ENCODE data around the gene ASAP2.
A peak's percentile ranks its signal among the peaks of the same experiment; 100 is the strongest.

ASAP2 gene

DNA sequence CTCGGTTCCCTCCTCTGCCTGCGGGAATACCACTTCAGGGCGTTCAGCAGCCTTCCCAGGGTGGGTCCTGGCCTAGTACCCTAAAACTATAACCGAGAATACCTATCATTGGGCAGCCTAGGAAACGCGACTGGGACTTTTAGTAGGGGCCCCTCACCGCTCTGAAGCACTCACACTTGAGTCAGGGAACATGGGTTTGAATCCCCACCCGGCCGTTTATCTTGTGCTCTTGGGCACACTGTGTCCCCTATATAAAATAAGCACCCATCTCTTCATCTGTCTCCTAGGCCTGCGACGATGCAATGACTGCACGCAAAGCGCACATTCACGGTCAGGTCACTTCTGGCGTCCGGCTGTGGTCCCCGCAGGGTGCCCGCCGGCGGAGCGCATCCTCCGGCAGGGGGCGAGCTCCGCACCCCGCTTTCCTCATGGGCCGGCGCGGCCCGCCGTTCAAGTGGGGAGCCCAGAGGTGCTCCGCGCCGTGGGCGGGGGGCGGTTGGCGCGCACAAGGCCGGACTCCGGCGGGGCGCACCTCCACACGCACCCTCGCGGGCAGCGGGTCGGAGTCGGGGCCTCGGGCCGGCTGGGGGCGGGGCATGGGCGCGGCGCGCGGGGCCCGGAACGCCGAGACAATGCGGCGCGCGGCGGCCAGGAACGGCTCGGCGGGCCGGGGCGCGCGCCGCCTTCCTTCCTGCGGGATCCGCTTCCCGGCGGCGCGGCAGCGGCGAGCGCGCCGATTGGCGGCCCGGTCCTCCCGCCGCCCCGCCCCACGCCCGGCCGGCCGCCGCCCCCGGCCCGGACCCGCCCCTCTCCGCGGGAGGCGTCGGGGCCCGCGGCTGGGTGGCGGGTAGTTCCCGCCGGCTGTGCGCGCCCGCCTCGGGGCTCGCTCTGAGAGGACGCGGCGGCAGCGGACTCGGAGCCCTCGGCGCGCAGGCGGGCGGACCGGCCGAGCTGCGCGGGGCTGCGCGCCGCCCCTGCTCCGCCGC is at the start of gene ASAP2:
Gene ASAP2 (plus strand): TSS at position 850 of the 986 bp plus-strand sequence. CDS start 293 bp downstream, outside the sequence.
- H3K27ac ChIP-seq (ENCODE audit: low read length): no peak within 1 kb of the TSS
- peaks cover 41% of the 10 kb centered on the region for H3K27me3 ChIP-seq (ENCODE audit: control insufficient read depth, insufficient read depth, low read length)
- H3K36me3 ChIP-seq (ENCODE audit: control insufficient read depth, low read depth, low read length): no peaks in the 10 kb centered on the region
- peaks cover 10% of the 10 kb centered on the region for H3K4me1 ChIP-seq (ENCODE audit: control insufficient read depth, low read depth, low read length)
- peak within 1 kb of the TSS; percentile 78 for H3K9ac ChIP-seq (ENCODE audit: low read length)
- H3K9me3 ChIP-seq (ENCODE audit: control insufficient read depth, low read depth, low read length): no peaks in the 10 kb centered on the region
- H3K4me3 ChIP-seq (ENCODE audit: low read length): peak within 1 kb of the TSS; percentile 73

DNA sequence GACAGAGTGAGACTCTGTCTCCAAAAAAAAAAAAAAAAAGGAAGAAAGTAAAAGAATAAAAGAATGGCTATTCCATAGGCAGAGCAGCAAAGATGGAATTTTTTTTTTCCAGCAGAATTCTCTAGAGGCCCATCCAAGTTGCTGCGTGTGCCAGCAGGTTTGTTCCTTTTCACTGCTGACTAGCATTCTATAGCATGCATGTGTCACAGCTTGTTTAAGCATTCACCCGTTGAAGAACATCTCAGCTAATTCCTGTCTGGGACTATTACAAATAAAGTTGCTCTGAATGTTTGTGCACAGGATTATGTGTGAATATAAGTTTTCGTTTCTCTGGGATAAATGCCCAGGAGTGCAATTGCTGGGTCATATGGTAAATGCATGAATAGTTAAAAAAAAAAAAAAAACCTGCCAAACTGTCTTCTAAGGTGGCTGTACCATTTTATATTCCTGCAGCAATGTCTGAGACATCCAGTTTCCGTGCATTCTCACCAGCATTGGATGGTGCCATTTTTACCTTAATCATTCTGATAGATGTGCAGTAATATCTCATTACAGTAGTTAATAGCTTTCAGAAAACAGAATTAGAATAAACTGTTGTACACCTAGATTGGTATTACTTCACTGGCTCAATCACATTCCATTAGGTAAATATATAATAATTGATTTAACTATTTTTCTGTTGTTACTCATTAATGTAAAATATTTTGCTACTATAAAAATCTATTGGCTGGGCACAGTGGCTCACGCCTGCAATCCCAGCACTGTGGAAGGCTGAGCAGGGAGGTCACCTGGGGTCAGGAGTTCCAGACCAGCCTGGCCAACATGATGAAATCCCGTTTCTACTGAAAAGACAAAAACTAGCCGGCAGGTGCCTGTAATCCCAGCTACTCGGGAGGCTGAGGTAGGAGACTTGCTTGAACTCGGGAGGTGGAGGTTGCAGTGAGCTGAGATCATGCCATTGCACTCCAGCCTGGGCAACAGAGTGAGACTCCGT is 47.5 kb upstream of the ASAP2 start:
- no peaks in the 10 kb centered on the region for H3K27me3 ChIP-seq (ENCODE audit: control insufficient read depth, insufficient read depth, low read length)
- H3K9ac ChIP-seq (ENCODE audit: low read length): no peak overlapping the region
- no peaks in the 10 kb centered on the region for H3K9me3 ChIP-seq (ENCODE audit: control insufficient read depth, low read depth, low read length)
- H3K27ac ChIP-seq (ENCODE audit: low read length): no peak overlapping the region
- H3K4me1 ChIP-seq (ENCODE audit: control insufficient read depth, low read depth, low read length): no peaks in the 10 kb centered on the region
- no peak overlapping the region for H3K4me3 ChIP-seq (ENCODE audit: low read length)
- no peaks in the 10 kb centered on the region for H3K36me3 ChIP-seq (ENCODE audit: control insufficient read depth, low read depth, low read length)

- Histone ChIP-seq H3K27ac (ENCODE audit: low read length) (no peak overlapping the region), H3K9ac (ENCODE audit: low read length) (no peak overlapping the region), H3K4me3 (ENCODE audit: low read length) (no peak overlapping the region), H3K4me1 (ENCODE audit: control insufficient read depth, low read depth, low read length) (no peaks in the 10 kb centered on the region), H3K27me3 (ENCODE audit: control insufficient read depth, insufficient read depth, low read length) (no peaks in the 10 kb centered on the region), H3K9me3 (ENCODE audit: control insufficient read depth, low read depth, low read length) (no peaks in the 10 kb centered on the region), H3K36me3 (ENCODE audit: control insufficient read depth, low read depth, low read length) (no peaks in the 10 kb centered on the region)
Measured at GRCh38 chr2:9160732-9161131, 45.9 kb upstream of the ASAP2 start.

DNA sequence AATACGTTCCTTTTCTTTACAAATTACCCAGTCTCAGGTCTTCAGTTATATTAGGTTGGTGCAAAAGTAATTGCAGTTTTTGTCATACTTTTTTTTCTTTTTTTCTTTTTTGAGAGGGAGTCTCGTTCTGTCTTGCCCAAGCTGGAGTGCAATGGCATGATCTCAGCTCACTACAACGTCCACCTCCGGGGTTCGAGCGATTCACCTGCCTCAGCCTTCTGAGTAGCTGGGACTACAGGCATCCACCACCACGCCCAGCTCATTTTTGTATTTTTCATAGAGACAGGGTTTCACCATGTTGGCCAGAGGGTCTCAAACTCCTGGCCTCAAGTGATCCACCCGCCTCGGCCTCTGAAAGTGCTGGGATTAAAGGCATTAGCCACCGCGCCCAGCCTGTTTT is 43.8 kb upstream of the ASAP2 start:
- H3K9me3 ChIP-seq (ENCODE audit: control insufficient read depth, low read depth, low read length): no peaks in the 10 kb centered on the region
- H3K9ac ChIP-seq (ENCODE audit: low read length): no peak overlapping the region
- H3K4me3 ChIP-seq (ENCODE audit: low read length): no peak overlapping the region
- no peaks in the 10 kb centered on the region for H3K4me1 ChIP-seq (ENCODE audit: control insufficient read depth, low read depth, low read length)
- no peak overlapping the region for H3K27ac ChIP-seq (ENCODE audit: low read length)
- no peaks in the 10 kb centered on the region for H3K36me3 ChIP-seq (ENCODE audit: control insufficient read depth, low read depth, low read length)
- H3K27me3 ChIP-seq (ENCODE audit: control insufficient read depth, insufficient read depth, low read length): no peaks in the 10 kb centered on the region

DNA sequence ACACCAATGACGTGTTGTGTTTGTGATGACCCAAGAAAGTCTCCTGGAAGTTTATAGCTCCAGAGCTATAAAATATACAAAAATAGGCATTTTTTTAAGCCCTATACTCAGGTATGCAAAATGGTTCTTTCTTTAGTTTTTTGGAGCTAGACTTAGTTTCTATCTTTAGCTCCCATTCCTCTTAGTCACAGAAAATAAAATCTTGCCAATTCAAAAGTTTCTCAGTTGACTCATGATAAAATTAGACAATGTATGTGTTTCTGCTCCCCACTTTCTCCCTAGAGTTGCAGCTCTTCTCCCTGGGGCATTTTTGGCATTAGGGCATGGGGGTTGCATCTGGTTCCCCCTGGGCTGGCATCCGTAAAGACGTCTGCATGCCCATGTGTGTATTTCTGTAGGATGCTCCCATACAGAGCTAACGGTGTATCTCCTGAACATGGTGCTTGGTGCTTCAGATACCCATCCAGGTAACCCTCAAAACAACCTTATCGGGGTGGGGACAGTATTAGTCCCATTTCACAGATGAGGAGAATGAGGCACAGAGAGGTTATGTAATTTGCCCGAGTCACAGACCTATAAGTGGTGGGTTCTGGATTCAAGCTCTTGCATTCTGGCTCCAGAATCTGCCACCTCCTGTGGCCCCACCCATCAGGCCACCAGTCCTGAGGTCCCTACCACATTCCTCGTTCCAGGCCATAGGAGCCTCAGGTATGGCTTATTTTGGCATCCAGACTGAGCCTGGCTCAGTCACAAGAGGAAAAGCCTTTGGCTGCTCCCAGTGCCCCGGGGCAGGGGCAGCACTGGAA is 43.1 kb upstream of the ASAP2 start:
- no peak overlapping the region for H3K4me3 ChIP-seq (ENCODE audit: low read length)
- H3K36me3 ChIP-seq (ENCODE audit: control insufficient read depth, low read depth, low read length): no peaks in the 10 kb centered on the region
- no peaks in the 10 kb centered on the region for H3K27me3 ChIP-seq (ENCODE audit: control insufficient read depth, insufficient read depth, low read length)
- H3K9ac ChIP-seq (ENCODE audit: low read length): no peak overlapping the region
- no peak overlapping the region for H3K27ac ChIP-seq (ENCODE audit: low read length)
- H3K4me1 ChIP-seq (ENCODE audit: control insufficient read depth, low read depth, low read length): no peaks in the 10 kb centered on the region
- no peaks in the 10 kb centered on the region for H3K9me3 ChIP-seq (ENCODE audit: control insufficient read depth, low read depth, low read length)

DNA sequence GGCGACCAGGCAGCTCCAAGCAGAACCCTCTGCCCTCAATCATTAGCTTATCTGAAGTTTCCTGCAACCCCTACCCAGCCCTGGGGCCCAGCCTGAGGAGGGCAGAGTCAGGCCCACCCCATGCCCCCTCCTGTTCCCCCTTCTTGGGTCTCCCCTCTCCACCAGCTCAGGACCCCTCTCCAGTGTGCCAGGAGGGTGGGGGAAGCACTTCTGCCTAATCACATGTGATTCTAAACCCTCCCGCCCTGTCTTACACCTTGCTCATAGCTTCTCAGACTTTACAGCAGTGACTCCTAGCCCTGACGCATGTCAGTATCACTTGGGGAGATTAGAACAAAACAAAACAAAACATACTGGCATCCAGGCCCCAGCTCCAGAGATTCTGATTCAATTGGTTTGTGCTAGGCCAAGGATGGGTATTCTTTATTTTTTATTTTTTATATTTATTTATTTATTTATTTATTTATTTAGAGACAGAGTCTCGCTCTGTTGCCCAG is 42.5 kb upstream of the ASAP2 start:
- Histone ChIP-seq H3K27me3 (ENCODE audit: control insufficient read depth, insufficient read depth, low read length) (no peaks in the 10 kb centered on the region), H3K27ac (ENCODE audit: low read length) (no peak overlapping the region), H3K4me1 (ENCODE audit: control insufficient read depth, low read depth, low read length) (no peaks in the 10 kb centered on the region), H3K36me3 (ENCODE audit: control insufficient read depth, low read depth, low read length) (no peaks in the 10 kb centered on the region), H3K9me3 (ENCODE audit: control insufficient read depth, low read depth, low read length) (no peaks in the 10 kb centered on the region), H3K9ac (ENCODE audit: low read length) (no peak overlapping the region), H3K4me3 (ENCODE audit: low read length) (no peak overlapping the region)

DNA sequence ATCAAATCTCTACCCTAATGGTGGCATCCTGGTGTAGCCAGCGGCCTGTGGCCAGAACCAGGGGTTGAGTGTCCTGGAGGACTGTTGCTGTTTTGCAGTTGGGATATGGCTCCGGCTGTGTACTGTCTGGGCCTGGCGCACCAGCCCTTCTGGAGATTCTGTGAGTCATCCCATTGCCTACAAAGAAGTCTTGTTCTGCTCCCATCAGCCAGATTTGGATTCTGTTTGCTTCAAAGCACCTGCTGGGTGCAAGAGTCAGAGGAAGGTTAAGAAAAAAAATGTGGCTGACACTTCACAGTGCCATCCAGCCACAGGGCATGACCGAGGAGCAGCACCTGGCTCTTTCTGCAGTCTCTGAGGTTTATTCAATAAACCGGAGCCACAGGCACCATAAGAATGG is 41.0 kb upstream of the ASAP2 start:
- Histone ChIP-seq H3K27ac (ENCODE audit: low read length) (no peak overlapping the region), H3K9ac (ENCODE audit: low read length) (no peak overlapping the region), H3K4me3 (ENCODE audit: low read length) (no peak overlapping the region), H3K36me3 (ENCODE audit: control insufficient read depth, low read depth, low read length) (no peaks in the 10 kb centered on the region), H3K9me3 (ENCODE audit: control insufficient read depth, low read depth, low read length) (no peaks in the 10 kb centered on the region), H3K4me1 (ENCODE audit: control insufficient read depth, low read depth, low read length) (peaks cover 4% of the 10 kb centered on the region), H3K27me3 (ENCODE audit: control insufficient read depth, insufficient read depth, low read length) (no peaks in the 10 kb centered on the region)

DNA sequence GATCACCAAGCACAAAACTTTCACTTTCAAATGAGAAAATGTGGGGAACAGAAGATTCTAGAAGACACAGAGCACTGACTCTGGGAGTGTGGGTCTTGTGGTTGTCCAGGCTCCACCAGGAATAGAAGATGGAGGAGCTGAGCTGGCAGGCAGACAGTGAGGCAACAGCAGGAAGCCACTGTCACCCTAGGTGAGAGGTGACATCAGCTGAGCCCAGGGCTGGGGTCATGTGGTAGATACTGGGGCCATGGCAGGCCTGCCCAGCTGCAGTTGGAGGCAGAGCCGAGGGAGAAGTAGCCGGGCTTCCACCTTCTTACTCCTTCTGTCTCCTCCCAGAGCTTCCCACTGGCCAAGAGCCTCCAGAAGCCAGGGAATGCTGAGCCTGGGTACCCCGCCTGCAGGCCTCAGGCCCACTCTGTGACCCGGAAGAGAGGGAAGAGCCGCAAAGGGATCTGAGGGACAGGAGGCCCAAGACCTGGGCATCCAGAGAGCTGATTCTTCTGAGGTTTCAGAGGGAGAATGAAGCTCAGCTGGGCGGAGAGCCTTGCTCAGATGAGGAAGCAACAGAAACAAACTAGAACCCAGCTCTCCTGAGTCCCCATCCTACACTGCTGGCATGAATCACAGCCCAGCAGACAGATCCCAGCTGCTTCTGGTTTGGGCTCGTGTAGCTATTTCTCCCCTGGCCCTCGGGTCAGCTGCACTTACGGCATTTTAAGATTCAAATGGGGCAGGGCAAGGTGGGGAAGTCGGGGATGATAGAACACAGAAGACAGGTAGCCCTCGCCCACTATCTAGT is 39.8 kb upstream of the ASAP2 start:
- Histone ChIP-seq H3K36me3 (ENCODE audit: control insufficient read depth, low read depth, low read length) (no peaks in the 10 kb centered on the region), H3K9me3 (ENCODE audit: control insufficient read depth, low read depth, low read length) (no peaks in the 10 kb centered on the region), H3K4me3 (ENCODE audit: low read length) (no peak overlapping the region), H3K9ac (ENCODE audit: low read length) (no peak overlapping the region), H3K27ac (ENCODE audit: low read length) (no peak overlapping the region), H3K4me1 (ENCODE audit: control insufficient read depth, low read depth, low read length) (peaks cover 9% of the 10 kb centered on the region), H3K27me3 (ENCODE audit: control insufficient read depth, insufficient read depth, low read length) (no peaks in the 10 kb centered on the region)

DNA sequence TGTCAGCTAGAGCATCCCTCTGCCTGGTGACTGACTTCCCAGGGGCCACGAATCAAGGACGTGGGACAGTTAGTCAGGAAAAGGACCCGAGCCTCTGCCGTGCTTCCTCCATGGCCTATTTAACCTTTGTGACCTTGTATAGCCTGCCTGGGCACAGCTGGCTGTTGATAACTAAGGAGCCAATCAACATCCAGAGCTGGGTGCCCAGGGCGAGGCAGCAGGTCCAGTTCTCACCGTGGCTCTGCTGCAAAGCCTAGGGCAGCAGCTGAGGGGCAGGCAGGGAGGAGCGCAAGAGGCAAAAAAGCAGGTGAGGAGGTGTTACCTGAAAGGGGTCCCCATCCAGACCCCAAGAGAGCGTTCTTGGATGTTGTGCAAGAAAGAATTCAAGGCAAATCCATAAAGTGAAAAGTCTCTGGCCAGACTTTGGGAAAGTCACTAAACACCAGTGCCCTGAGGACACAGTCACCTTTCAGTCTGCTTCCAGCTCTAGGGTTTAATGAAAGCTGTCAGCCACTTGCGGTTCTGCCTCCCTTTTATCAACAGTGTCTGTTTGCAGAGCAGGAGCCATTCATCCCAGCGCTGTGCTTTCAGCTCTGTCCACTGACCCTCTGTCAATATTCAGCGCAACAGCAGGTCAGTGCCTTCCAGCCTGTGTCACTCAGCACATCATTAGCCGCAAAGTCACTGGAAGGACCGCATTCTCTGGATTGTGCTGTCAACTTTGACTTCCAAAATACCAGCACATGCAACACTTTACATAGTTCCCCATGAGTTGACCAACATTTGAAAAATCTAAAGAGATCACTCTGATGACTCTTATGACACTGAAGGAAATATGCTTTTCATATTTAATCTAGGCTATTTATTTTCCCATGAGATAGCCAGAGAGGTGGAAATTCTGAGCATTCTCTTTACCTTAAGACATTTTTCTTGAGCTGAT is 38.6 kb upstream of the ASAP2 start:
- no peak overlapping the region for H3K27ac ChIP-seq (ENCODE audit: low read length)
- no peaks in the 10 kb centered on the region for H3K27me3 ChIP-seq (ENCODE audit: control insufficient read depth, insufficient read depth, low read length)
- no peaks in the 10 kb centered on the region for H3K36me3 ChIP-seq (ENCODE audit: control insufficient read depth, low read depth, low read length)
- H3K4me3 ChIP-seq (ENCODE audit: low read length): no peak overlapping the region
- H3K4me1 ChIP-seq (ENCODE audit: control insufficient read depth, low read depth, low read length): peaks cover 9% of the 10 kb centered on the region
- H3K9ac ChIP-seq (ENCODE audit: low read length): no peak overlapping the region
- H3K9me3 ChIP-seq (ENCODE audit: control insufficient read depth, low read depth, low read length): no peaks in the 10 kb centered on the region

All from iPS-18a (cell line).